Omental fat pad (tissue), 4 donors: ENCODE measurements around the gene NHSL2. TPM values are rescaled to one million over a fixed set of nuclear protein-coding genes. Genes with fewer than 3 reads are reported as not detected.

Experiments used
- ATAC-seq: fragments of 150-250 bp; one replicate; pipeline ENCODE4 v1.9.1; 2016; ENCODE audit warnings: mild to moderate bottlenecking, moderate library complexity; ENCODE audit not compliant: low FRiP score
- DNase-seq: peaks from one replicate; pipeline ENCODE4 v3.0.0-alpha.2; 2019; ENCODE audit warnings: low spot score
- total RNA-seq, 4 donors: library from RNA; depleted of rRNA; stranded (reverse); fragments of >200 nt; gene quantifications; one replicate each; pipeline ENCODE4 v1.1.0, GENCODE V29; 2016
- TF ChIP-seq, protein P1 (sequence below), 3 donors: fragments of 450-650 bp; IDR thresholded peaks; one replicate each; pipeline ENCODE4 v1.5.1; 2016 to 2017; ENCODE audit warnings: antibody characterized with exemption in 3 of 3, mild to moderate bottlenecking in 3 of 3, moderate library complexity in 2 of 3

The NHSL2 gene
- total RNA-seq, 4 donors from 2014 or later, result 12.8 to 20.2 (median 14.0) TPM

DNA sequence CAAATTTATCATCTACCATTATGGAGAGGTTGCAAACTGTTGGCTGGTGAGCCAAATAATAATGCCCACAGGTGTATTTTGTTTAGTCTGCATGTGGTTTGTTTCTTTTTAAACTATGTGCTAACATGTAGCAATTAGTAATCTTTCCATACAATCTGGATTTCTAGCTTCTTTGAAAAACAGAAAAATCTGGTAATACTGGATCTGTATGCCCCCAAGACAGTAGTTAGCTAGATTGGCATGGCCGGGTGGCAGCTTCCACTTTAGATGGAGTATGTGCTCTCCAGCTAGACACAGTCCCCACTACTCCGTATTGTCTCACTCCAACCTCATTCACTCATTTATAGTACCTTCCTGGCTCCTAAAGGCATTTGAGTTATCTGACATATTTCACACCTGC is 91.3 kb downstream of the NHSL2 start:
- DNase-seq (no peak), ATAC-seq (no peak)
- TF ChIP-seq, protein P1, sequence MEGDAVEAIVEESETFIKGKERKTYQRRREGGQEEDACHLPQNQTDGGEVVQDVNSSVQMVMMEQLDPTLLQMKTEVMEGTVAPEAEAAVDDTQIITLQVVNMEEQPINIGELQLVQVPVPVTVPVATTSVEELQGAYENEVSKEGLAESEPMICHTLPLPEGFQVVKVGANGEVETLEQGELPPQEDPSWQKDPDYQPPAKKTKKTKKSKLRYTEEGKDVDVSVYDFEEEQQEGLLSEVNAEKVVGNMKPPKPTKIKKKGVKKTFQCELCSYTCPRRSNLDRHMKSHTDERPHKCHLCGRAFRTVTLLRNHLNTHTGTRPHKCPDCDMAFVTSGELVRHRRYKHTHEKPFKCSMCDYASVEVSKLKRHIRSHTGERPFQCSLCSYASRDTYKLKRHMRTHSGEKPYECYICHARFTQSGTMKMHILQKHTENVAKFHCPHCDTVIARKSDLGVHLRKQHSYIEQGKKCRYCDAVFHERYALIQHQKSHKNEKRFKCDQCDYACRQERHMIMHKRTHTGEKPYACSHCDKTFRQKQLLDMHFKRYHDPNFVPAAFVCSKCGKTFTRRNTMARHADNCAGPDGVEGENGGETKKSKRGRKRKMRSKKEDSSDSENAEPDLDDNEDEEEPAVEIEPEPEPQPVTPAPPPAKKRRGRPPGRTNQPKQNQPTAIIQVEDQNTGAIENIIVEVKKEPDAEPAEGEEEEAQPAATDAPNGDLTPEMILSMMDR (IDR thresholded peaks at IDR 0.05), result no peak

DNA sequence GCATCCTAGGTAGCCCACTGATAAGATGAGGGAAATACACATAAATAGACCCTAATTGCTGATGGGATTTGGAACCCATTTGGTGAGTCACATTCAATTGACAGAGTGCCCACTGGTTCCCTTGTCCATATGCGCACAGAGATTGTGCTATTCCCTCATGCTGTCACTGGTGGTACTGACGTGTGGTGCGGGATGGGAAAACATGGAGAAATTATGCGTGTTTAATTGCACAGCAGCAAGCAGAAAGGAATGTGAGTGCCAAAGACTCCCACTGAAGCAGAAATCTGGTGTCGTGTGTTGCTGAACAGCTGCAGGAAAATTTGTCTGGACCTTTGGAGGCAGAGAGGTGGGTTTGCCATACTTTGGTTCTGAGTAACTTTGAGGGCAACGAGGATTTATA is 92.2 kb downstream of the NHSL2 start:
- DNase-seq (no peak), ATAC-seq (no peak)
- TF ChIP-seq, protein P1 (IDR thresholded peaks at IDR 0.05), result no peak

DNA sequence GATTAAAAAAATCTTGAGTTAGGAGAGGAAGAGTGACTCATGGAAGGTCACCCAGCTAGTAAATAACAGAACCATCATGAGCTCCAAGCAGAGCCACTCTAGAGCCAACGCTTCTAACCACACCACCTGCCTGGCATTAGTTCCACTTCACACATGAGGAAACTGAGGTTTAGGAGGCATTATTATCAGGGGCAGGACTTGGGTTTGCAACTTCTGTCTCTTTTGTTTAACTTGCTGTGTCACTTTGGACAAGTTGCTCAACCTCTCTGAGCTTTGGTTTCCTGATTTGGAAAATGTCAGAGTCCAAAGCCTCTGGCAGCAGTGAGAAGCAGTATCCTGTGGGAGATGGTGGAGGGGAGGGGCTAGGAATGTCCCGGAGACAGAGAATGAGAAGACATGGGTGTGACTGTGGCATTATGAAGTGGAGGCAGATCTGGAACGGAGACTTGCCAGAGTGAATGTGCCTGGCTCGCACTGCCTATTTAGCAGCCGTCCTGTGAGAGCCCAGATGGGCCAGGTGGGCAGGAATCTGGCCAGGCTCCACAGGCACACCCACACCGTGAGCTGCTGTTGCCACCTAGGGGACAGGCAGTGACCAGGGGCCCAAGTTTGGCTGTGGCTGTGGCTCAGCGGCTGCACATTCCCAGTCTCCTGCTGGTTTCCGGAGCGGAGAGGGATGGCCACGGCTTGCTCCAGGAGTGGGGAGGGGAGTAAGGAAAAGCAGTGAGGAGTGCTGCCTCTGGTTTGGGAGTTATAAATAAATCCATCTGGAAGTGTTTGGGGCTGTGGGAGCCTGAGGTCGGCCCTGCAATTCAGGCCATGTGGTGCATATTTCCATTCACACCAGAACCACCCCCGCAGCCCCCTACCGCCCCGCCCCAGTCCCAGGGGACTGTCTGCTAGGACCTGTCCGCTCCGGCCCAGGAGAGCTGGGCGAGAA is 93.4 kb downstream of the NHSL2 start:
- TF ChIP-seq, protein P1 (IDR thresholded peaks at IDR 0.05), result no peak
- DNase-seq (no peak), ATAC-seq (no peak)

DNA sequence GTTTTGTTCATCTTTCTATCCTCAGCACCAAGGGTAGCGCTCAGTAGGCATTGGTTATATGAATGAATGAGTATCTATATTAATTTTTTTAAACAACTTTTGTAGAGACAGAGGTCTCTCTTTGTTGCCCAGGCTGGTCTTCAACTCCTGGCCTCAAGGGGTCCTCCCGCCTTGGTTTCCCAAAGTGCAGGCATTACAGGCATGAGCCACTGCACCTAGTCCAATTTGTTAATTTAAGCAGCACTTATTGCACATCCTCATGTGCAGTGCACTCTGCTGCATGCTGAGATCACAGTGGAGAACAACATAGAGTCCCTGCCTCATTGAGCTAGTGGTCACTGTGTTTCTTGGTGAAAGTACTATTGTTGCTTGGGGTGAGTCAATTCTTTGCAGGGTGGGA is 94.4 kb downstream of the NHSL2 start:
- ATAC-seq (no peak), DNase-seq (no peak)
- TF ChIP-seq, protein P1 (IDR thresholded peaks at IDR 0.05), result no peak

DNA sequence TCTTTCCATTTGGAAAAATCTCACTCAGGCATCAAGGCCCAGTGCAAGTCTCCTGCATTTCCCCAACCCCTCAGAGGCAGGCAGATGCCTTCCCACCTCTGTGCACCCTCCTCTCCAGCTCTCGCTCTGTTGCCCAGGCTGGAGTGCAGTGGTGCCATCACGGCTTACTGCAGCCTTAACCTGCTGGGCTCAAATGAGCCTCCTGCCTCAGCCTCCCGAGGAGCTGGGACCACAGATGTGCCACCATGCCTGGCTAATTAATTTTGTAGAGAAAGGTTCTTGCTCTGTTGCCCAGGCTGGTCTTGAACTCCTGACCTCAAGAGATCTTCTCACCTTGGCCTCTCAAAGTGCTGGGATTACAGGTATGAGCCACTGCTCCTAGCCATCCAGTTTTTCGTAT is 95.8 kb downstream of the NHSL2 start:
- no peak for DNase-seq
- ATAC-seq, result no peak
- TF ChIP-seq, protein P1 (IDR thresholded peaks at IDR 0.05), result no peak

DNA sequence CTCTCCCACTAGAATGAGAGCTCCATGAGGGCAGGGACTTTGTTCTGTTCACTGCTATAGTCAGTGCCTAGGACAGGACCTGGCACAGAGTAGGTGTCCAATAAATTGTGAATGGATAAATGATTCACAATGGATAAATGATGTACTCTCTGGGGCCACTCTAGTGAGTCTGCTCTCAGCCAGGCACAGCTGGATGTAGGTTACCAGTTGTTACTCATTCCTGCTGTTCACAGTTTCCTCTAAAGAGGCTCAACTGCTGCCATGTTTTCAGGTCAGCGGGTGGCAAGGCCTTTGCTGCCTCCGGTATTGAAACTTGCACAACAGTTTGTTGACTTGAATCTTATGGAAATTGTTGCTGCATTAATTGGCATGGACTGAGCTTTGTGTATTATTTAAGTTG is 99.1 kb downstream of the NHSL2 start:
- DNase-seq (no peak), ATAC-seq (no peak)
- TF ChIP-seq, protein P1 (IDR thresholded peaks at IDR 0.05), result no peak

DNA sequence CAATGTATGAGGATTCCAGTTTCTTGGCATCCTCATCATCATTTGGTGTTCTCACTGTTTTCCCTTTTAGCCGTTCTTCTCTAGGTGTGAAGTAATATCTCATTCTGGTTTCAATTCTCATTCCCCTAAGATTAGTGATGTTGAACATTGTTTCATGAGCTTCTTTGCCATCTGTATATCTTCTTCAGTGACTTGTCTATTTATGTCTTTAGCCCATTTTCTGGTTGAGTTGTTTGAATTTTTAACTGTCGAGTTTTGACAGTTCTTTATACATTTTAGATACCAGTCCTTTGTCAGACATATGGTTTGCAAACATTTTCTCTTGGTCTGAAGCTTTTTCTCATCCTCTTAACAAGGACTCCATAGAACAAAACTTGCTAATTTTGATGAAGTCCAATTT is 101.1 kb downstream of the NHSL2 start:
- ATAC-seq, result no peak
- TF ChIP-seq, protein P1 (IDR thresholded peaks at IDR 0.05), result no peak
- no peak for DNase-seq
